NCI-H1930 (cell line): Measurements from ENCODE around the gene ZBTB22.

Experiments
- DNase-seq, 2 experiments: peaks; one replicate each; lab custom pipeline; 2025; lab: John Stamatoyannopoulos, UW

Gene ZBTB22

DNA sequence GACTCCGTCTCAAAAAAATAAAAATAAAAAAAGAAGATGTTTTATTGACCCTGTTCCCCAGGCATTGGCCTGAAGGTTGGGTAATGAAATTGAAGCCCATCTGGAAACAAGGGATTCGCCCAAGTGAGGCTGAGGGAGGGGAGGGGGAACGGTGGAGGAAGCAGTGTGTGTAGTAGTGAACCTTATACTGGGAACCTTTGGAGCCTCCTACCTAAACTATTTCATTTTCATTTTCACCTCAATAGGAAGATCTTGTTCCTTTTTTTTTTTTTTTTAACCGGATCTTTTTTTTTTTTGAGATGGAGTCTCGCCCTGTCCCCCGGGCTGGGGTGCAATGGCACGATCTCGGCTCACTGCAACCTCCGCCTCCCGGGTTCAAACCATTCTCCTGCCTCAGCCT lies 13.2 kb upstream of the ZBTB22 start:
- DNase-seq: no peak

DNA sequence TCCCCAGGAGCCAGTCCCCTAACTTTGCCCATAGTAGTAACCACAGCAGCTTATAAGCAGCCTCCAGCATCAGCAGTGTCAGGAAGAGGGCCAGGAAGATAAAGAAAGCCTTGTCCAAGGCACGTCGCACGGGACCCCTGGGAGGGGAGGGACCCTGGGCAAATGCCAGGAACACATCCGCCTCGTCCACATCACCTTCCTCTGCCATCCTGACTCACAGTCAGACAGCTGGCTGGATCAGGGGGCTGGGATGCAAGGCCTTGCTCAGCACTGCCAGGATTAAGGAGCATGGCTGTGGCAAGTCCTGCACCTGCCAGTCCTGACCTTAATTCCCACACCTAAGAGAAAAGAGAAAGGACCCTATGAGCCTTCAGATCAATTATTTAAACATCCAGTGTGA lies 11.5 kb upstream of the ZBTB22 start:
- no peak for DNase-seq

DNA sequence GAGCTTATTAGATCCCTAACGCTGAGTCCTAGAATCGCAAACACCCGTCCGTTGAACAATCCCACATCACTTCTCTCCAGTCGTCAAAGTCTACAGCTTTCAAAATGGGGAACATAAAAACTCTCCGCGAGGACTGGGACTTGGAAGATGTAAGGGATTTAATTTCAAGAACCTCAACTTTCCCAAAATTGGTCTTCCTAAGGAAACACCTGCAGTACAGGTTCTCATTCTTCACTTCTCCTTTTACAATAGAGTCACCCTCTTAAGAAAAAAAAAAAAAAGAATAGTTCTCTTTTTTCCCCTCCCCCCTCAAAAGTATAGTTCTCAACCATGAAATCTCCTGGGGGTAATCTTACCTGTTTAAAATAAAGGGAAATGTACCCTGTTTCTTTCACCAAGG lies 6.6 kb upstream of the ZBTB22 start:
- DNase-seq: no peak

DNA sequence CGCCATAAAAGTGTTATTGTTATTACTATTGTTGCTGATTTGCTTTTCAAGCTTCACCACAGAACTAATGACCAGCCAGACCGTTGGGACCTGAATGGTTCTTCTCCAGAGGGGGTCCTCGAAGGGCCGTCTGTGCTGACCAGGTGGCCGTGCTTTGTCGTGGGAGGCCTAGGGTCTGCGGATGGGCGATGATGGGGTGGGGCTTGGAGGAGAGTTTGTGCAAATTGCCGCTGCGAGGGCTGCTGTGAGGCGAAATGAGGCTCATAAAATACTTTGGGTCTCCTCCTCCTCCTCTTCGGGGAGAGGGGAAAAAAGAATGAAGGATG lies 6.0 kb upstream of the ZBTB22 start:
- peak in 1 of 2 experiments; percentile 60 for DNase-seq

DNA sequence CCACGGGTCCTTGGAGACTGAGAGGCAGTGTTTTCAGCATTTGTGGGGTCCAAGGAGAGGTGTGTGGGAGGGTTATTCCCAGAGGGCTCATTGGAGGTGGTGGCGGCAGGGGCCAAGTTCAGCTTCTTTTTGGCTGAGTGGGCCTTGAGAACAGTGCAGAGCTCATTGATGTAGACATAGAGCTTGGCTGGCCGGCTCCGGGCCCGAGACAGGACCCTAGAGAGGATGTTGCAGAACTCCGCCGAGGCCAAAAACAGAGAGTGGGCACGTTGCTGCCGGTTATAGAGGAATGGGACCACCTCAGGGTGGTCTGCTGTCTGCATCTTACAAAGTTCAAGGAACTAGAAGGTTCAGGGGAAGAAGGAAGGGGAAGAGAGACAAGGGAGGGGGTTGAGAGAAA lies 3.7 kb upstream of the ZBTB22 start:
- DNase-seq: no peak

DNA sequence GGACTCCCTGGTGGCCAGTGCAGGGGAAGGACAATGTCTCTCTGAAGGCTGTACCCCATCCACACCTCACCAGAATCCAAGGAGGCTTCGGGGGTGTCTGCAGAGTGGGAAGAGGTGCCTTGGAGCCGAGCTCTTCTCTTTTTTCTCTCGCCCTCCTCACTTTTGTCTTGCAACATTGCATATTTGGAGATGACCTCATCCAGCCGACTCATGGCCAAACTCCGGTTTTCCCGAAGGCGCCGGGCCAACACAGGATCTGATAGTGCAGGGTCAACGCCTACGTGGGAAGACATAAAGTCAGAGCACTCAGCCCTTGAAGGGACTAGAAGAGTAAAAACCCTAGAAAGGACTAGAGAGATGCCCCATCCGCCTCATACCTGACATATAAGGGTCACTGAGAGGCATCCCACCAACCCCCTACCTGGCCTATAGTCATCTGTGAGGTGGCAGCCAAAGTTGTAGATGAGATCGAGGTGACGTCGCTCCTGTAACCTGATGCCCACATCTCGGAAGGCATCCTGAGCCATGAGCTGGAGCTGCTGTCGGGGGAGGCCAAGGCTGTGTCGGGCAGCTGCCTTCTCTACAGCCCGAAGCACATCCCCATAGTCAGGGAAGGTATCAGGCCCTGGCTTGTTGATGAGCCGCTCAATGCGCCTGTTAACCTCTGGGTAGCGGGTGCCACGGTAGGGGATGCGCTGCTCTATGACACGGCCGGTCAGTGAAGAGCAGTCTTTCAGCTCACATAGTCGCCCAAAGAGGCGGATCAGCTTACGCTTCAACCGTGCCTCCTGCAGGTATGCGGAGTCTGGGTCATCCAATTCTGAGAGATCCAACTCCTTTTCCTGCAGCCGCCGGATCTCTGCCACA lies 3.0 kb upstream of the ZBTB22 start:
- DNase-seq: no peak

DNA sequence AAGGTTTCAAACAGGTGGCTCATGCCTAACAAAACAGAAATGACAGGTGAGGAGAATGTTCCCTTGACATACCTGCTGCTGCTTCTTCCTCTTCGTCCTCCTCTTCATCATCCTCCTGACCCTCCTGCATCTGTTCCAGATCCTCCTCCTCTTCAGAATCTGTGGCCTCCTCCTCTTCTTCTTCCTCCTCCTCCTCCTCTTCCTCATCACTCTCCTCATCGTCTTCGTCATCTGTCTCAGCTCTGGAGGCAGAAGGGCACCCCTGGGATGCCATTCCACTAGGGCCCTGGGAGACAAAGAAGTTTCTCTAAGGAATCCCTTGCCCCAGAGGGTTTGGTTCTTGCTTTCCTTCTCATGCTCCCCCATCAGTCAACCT lies 2.4 kb upstream of the ZBTB22 start:
- DNase-seq: no peak

DNA sequence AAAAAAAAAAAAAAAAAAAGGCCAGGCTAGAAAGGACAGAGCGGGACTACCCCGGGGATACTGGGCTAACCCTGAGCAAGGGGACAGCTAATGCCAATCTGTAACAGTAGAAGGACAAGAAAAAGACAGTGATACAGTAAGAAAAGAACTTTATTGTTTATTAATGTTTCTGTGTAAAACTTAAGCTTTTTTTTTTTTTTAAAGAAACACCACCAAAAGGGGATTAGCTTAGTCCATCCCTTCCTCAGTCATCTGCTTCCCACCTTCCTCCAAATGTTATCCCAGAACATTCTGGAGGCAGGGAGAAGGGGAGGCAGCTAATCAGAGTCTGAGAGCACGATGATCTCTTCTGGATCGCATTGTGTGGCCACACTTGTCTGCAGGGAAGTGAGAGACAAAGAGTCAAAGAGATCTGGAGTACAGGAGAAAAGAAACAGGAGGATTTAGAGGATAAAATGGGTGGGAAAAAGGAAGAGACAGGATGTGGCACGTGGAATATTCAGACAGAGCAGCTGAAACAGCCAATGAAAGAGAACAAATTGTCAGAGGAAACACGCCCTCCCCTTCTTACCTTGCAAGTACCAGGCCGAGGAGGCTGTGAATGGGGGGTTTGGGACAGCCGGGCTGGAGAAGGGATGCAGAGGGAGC lies 1.0 kb upstream of the ZBTB22 start:
- DNase-seq: no peak

DNA sequence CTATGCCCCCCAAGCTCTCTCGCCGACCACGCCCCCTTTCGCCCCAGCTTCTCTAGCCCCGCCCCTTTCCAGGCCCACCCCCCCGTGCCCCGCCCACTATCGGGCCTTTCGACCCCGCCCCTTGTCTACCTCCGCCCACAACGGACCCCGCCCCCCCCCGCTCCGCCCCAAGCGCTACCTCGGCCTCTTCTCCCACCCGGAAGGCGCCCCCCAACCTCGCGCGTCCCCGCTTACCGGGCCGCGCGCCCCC lies 200 bp downstream of the ZBTB22 start:
- DNase-seq: no peak

DNA sequence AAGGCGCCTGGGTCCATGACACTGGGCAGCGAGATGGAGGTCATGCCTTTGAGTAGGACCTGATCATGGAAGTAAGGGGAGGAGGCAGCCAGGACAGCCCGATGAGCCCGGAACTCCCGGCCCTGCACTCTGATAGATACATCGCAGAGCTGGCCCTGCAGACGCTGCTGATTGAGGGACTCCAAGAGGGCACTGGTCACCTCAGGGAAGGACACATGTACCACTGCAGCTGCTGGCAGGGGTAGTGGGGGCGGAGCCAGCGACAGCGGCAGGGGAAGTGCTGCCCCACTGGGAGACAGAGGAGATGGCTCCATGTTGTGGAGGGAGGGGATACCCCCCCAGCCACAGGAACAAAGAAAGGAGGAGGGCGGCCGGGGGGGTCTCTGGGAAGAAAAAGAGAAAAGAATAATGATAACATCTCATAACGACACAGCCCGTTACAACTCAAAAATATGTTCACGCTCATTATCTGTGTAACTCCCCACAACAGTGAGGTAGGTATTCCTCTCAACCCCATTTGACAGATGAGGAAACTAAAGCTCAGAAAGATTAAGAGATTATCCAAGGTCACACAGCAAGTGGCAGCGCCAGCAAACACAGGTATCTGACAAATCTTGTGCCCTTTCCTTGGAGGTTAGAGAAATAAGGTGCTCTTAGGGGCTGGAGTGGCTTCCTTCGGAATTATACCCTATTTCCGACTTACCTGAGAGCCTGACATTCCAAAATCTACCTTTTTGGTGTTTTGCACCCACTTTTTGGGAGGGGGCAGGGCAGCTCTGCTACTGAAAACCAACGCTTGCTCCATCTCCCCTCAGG lies 733 bp downstream of the ZBTB22 start:
- no peak for DNase-seq

DNA sequence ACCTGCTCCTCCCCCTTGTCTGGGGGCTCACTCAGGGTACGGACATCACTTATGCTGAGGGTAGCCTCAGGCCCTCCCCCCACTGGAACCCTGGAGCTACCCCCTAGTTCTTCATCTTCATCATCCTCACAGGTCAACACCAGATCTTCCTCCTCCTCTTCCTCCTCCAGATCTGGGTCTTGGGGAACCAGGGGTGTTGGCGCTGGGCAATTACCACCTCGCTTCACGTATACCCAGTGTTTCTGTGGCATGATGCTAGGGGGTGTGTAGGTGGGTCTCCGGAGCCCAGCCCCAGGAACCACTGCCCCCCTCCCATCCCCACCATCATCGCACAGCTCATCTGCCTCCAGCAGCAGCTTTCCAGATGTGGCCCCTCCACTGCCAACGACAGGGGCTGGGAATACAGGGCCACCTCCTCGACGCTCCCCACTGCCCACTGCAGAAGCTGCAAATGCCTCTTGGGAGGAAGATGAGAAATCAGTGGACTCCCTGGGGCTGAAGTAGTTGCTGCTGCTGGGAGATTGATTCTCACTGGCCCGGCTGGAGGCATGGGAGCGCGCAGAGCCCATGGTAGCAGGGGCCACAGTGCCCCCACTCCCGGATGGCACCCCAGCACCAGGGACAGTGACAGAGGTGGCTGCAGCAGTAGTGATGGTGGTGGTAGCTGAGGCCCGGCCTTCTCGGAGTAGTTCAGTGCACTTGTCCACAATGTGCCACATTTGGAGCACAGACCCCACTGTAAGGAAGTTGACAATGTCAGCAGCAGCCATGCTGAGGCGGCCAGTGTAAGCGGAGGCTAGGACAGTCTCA lies 1.5 kb downstream of the ZBTB22 start:
- no peak for DNase-seq

DNA sequence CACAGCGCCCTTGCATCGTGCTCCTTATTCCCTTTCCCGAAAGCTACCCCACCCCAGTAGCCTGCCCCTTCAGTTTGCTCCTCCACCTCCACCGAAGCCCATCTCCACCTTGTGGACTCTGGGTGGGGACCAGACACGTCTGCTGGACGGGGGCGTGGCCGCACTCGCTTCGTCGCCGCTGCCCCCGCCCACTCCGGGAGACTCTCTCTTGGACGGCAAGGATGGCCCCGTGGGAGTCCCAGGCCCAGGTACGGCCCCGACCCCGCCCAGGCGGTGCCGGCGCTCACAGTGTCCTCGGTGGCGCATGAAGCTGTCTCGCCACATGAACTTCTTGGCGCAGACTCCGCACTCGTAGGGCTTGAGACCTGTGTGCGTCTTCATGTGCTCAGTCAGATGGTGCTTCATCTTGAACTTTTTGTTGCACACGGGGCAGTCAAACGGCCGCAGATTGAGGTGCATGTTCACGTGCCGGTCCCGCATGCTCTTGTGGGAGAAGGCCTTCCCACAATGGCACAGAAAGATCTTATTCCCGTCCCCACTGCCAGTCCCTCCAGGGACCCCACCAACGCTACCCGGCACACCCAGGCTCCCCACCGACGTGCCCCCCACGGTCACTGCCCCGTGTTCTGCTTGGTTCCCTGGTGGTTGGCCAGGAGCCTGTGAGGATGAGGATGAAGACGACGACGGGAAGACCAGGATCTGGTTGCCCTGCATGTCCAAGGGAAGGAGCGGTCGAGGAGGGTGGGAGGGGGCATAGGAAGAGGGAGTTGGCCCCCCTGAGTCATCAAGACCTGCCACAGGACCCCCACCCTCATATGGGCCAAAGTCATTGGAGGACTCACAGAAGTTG lies 2.4 kb downstream of the ZBTB22 start:
- DNase-seq: peak; percentile 7 to 38

DNA sequence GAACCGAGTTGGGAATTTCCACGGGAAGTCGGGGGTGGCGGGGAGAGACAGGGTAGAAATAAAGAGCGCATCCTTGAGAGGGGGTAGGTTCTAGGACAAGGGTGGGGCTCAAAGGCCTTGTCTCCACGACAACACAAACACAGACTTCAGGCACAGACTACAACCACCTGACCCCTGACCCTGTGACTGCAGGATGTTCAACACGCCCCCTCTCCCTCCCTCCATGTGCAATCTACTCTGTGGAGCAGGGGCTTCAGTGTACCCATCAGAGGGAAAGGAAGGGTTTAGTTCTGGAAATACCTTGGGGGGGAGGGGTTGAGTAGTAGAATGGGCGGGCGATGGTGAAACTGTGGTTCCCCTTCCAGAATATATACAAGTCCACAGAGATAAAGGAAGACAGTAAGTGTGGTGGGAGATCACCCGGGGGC lies 3.0 kb downstream of the ZBTB22 start:
- peak in 1 of 2 experiments; percentile 13 for DNase-seq

DNA sequence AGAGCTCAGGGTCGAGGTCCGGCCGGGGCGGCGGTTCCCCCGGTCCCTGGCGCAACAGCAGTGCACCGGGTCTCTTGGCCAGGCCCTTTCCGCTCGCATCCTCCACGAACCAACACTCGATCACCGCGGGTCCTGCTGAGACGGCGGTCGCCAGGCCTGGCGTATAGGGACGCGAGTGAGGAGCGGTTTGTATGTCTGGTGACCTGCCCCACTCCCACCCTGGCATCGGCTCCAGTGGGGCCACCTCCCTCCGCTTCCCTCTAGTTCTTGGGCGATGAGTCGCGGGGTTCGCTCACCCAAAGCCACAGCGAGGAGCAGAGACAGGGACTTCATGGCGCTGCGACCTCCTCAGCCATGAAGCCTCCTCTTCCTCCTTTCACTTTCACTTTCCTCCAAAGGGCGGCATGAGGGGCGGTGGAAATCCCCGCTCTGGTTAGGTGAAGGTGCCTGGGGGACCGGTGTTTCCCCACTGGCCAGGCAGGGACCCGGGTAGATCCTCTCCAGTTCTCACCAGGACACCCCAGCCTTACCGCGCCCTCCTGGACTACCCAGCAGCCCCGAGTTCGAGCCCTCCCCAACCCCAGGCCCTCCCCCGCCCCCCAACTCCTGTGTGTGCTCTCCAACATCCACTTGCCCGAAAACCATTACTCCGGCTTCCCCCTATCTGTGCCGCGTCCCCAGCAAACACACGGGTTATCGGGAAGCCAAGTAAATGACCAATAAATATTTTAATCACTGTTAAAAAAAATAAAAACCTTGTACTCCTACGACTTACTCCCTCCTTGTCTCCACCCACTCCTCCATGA lies 3.6 kb downstream of the ZBTB22 start, which contains the start of gene TAPBP:
TSS of gene TAPBP (minus strand) at position 370 of the 806 bp plus-strand sequence. CDS start at position 333, 37 bp downstream.
- no peak for DNase-seq

DNA sequence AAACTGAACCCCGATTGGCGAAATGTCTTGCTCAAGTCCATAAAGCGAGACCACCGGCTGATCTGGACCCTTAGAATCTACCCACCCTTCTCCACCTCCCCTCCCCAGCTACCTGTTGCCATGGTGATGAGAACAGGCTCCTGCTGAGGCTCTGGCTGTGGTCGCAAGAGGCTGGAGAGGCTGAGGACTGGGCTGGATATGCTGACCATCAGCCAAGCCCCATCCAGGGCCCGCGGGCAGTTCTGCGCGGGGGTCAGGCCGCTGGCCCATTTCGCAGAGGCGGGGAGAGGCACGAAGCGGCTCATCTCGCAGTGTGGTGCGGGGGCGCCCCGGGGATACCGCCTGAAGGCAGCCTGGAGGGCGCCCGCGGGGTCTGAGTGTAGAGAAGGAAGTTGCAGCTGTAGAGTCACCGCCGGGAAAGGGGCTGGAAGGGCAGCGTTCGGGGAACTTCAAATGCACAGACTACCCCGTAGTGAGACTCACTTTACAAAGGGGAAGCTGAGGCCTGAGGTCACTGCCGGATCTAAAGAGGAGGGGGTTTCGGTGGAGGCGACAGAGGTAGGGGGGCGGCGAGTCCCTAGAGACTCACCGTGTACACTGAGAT lies 4.3 kb downstream of the ZBTB22 start:
- no peak for DNase-seq

DNA sequence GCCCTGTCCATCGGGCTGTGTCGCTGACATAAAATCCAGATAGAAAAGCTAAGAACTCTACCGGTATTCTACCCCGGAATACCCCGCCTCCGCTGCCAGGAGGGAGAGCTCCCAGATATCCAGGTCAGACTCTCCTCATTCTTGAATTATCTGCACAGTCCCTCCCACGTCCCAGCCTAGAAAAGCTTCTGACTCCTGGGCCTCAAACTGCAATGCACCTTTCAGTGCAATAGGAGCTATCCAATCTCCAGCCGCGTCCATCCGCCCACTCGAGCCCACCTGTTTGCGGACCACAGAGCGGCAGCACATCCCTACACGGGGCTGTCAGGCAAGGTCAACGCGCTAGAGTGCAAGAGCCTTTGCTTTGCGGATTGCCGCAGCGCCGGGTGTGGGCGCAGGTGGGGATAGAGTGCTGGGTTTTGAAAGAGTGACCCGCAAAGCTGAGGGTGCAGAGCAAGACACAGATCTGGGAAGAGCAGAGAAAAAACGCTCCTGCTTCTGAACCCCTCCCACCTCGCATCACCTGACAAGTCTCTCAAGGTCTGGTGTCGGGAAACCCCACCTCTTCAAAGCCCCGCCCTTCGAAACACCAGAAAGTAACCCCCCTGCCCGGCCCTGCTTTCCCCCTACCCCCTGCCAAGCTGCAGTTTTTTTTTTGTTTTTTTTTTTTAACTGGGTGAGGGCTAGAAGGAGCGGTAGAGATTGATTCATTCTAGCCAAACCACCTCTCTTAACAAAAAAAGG lies 5.0 kb downstream of the ZBTB22 start:
- peak; percentile 37 to 52 for DNase-seq

DNA sequence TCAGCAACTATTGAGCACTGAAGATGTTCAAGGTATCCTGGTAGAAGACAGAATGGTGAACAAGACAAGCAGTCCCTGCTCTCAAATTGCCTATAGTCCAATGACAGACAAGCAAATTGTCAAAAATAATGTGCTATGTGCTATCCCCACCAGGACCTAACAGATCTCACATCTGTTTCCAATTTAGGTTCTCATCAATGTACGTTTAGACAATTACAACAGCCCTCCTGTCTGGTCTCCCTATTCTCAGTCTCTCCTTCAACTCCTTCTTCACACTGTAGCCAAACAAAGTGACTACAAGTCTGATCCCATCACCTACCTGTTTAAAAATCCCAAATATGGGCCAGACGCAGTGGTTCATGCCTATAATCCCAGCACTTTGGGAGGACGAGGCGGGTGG lies 11.2 kb downstream of the ZBTB22 start:
- DNase-seq: no peak

DNA sequence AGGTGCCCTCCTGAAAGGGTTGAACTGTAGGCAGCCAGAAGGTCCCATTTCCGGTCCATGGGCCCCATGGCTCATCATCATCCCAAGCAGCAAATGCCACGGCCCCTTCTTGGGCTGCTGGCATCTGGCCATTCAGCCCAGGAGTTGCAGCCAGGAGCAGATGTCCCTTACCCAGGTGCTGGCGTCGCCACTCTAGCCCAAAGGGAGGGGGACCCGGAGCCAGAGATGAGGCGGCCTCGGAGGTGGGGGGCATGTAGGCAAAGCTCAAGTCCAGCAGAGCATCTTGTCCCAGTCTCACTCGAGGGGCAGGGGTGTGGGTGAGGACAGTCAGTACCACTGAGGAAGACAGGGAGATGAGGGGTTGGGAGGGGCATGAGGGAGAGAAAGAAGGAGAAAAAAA lies 12.5 kb downstream of the ZBTB22 start:
- DNase-seq: no peak

DNA sequence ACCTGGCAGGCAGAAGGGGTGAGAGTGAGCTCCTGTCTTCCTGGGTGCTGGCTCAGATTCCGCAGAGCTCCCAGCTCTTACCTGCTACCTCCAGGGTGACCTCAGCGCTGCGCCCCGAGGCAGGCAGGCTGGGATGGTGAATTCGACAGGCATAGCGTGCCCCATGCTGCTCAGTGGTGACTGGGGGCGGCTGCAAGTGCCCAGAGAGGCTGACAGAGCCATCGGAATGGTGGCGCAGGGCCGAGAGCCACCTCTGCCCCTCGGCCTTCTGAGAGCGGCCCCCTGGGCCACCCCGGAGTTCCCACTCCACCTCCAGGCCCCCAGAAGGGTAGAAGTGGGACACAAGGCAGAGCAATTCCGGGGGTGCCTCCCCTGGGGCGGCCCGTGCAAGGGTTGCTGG lies 13.3 kb downstream of the ZBTB22 start:
- DNase-seq: no peak
